Hepatocyte (in vitro differentiated cells): ENCODE data around the gene STPG4.

ENCODE experiments used
- EZH2 ChIP-seq: fragments of 200-600 bp; sonication (generic); IDR thresholded peaks from 2 replicates; pipeline ENCODE4 v1.6.1; 2016; ENCODE audit warnings: antibody characterized with exemption, mild to moderate bottlenecking, borderline replicate concordance
- EZH2phosphoT487 ChIP-seq: fragments of 200-600 bp; sonication (generic); IDR thresholded peaks from one replicate; pipeline ENCODE4 v1.6.1; 2018; ENCODE audit warnings: antibody characterized with exemption, mild to moderate bottlenecking, low read depth, moderate library complexity; ENCODE audit not compliant: unreplicated experiment, severe bottlenecking
- TF ChIP-seq, protein P1 (sequence below): fragments of 200-600 bp; sonication (generic); IDR thresholded peaks from 2 replicates; pipeline ENCODE4 v1.5.1; 2016; ENCODE audit warnings: antibody characterized with exemption, mild to moderate bottlenecking; ENCODE audit not compliant: poor library complexity

DNA sequence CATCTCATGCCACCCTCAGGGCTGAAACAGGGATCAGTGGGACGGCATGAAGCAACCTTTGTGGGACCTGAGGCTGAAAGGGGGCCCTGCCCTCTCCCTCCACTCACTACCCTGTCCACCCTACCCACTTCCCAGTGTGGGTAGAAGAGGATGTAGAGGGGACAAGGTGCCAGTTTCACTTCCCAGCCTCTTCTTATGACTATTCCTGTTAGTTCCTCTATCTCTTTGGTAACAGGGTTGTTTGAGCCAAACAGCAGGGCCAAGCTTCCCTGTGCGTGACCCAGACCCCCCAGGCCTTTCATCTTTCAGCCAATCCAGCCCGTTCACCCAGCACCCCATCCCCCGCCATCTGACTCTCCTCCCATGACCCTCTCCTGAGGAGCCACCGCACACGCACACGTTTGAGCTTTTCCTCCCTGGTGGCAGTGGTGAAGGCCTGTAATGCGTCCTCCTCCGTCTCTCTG, 82.3 kb downstream of the STPG4 start:
- TF ChIP-seq EZH2, result no peak
- TF ChIP-seq, protein P1, sequence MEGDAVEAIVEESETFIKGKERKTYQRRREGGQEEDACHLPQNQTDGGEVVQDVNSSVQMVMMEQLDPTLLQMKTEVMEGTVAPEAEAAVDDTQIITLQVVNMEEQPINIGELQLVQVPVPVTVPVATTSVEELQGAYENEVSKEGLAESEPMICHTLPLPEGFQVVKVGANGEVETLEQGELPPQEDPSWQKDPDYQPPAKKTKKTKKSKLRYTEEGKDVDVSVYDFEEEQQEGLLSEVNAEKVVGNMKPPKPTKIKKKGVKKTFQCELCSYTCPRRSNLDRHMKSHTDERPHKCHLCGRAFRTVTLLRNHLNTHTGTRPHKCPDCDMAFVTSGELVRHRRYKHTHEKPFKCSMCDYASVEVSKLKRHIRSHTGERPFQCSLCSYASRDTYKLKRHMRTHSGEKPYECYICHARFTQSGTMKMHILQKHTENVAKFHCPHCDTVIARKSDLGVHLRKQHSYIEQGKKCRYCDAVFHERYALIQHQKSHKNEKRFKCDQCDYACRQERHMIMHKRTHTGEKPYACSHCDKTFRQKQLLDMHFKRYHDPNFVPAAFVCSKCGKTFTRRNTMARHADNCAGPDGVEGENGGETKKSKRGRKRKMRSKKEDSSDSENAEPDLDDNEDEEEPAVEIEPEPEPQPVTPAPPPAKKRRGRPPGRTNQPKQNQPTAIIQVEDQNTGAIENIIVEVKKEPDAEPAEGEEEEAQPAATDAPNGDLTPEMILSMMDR, result no peak
- TF ChIP-seq EZH2phosphoT487, result no peak
